HCT116 (cell line): Measurements from ENCODE around the gene VAV1. TPM values are rescaled to one million over a fixed set of nuclear protein-coding genes. Genes with fewer than 3 reads are reported as not detected.

Source experiments
- ATAC-seq: fragments of 200-7000 bp; cut with Tn5 transposase; 2 replicates; pipeline ENCODE4 v1.9.1; 2020; ENCODE audit warnings: mild to moderate bottlenecking, moderate library complexity
- BruUV-seq: library from RNA; stranded (reverse); fragments of 400-500 nt; replicated peaks from 2 replicates; lab custom pipeline; 2021; lab: Mats Ljungman, UMichigan
- CTCF ChIA-PET: fragments of 300-600 bp; sonication (Branson Sonifier 250); formaldehyde crosslinking; loops from one replicate; lab custom pipeline; 2021; ENCODE audit warnings: antibody characterized with exemption; lab: Charles Lee
- POLR2A ChIA-PET: fragments of 300-600, 350-600 bp; sonication (Branson Sonifier 250); formaldehyde crosslinking; loops from one replicate; lab custom pipeline; 2021; ENCODE audit warnings: antibody characterized with exemption; lab: Charles Lee
- RAD21 ChIA-PET, 2 experiments: fragments of 300-600 bp; sonication (Branson Sonifier 250); formaldehyde crosslinking; loops; one replicate each; lab custom pipeline; 2023; ENCODE audit warnings: low total read pairs in 2 of 2; ENCODE audit not compliant: uncharacterized antibody in 2 of 2, unreplicated experiment in 2 of 2, low non-redundant PET in 1 of 2; lab: Charles Lee
- DNase-seq: peaks from one replicate; pipeline ENCODE4 v3.0.0-alpha.2; 2010; ENCODE audit warnings: low read depth, low spot score
- H2AFZ ChIP-seq: fragments of 200-600 bp; shearing (Covaris generic), sonication (generic); 2 replicates; pipeline ENCODE4 v1.6.1; 2017; ENCODE audit warnings: low read depth, mixed run types, mixed read lengths, antibody characterized with exemption, low read length; ENCODE audit not compliant: poor library complexity, severe bottlenecking
- H3K27ac ChIP-seq: 2 replicates; pipeline ENCODE4 v1.5.1; 2012; ENCODE audit warnings: low read depth, low read length
- H3K27me3 ChIP-seq: fragments of 200-600 bp; sonication (generic); 2 replicates; pipeline ENCODE4 v1.6.1; 2016; ENCODE audit warnings: mixed run types, low read length, mixed read lengths; ENCODE audit not compliant: insufficient read depth
- H3K36me3 ChIP-seq, 2 experiments: fragments of 200-500 bp in 1 of 2; fragments of 200-600 bp in 1 of 2; sonication (Bioruptor generic) in 1 of 2; sonication (generic) in 1 of 2; 2 replicates each; pipeline versions ENCODE4 v1.5.1 to v1.6.1; 2014 to 2016; ENCODE audit warnings: low read length in 2 of 2, inconsistent platforms in 1 of 2, mixed read lengths in 1 of 2, mixed run types in 1 of 2; ENCODE audit not compliant: insufficient read depth in 2 of 2, control insufficient read depth in 1 of 2
- H3K4me1 ChIP-seq, 2 experiments: fragments of 200-600 bp in 1 of 2; sonication (generic) in 1 of 2; 2 replicates each; pipeline versions ENCODE4 v1.5.1 to v1.6.1; 2012 to 2017; ENCODE audit warnings: low read length in 2 of 2, inconsistent platforms in 1 of 2, mild to moderate bottlenecking in 1 of 2, mixed read lengths in 1 of 2, mixed run types in 1 of 2, moderate library complexity in 1 of 2; ENCODE audit not compliant: insufficient read depth in 2 of 2, control insufficient read depth in 1 of 2
- H3K4me2 ChIP-seq: fragments of 200-600 bp; sonication (generic); 2 replicates; pipeline ENCODE4 v1.6.1; 2017; ENCODE audit warnings: mixed run types, low read length, mixed read lengths
- H3K4me3 ChIP-seq, 2 experiments: fragments of 200-600 bp in 1 of 2; sonication (generic) in 1 of 2; replicated peaks in 1 of 2; 2 replicates each; pipeline ENCODE4 v1.5.1; 2011 to 2016; ENCODE audit warnings: low read length in 2 of 2, control low read depth in 1 of 2, low read depth in 1 of 2, mild to moderate bottlenecking in 1 of 2, mixed read lengths in 1 of 2, mixed run types in 1 of 2
- H3K79me2 ChIP-seq: fragments of 200-600 bp; sonication (generic); 2 replicates; pipeline ENCODE4 v1.6.1; 2017; ENCODE audit warnings: mild to moderate bottlenecking, mixed run types, low read length, moderate library complexity, mixed read lengths; ENCODE audit not compliant: insufficient read depth
- H3K9ac ChIP-seq: fragments of 200-600 bp; sonication (generic); 2 replicates; pipeline ENCODE4 v1.6.1; 2016; ENCODE audit warnings: low read length, mixed read lengths
- H3K9me2 ChIP-seq: fragments of 200-600 bp; sonication (generic), shearing (Covaris generic); 2 replicates; pipeline ENCODE4 v1.6.1; 2017; ENCODE audit warnings: mixed run types, mild to moderate bottlenecking, moderate library complexity; ENCODE audit not compliant: insufficient read depth
- H3K9me3 ChIP-seq, 2 experiments: fragments of 200-500 bp in 1 of 2; fragments of 200-600 bp in 1 of 2; sonication (Bioruptor generic) in 1 of 2; sonication (generic) in 1 of 2; 2 replicates each; pipeline ENCODE4 v1.6.1; 2014 to 2017; ENCODE audit warnings: low read length in 2 of 2, mixed read lengths in 2 of 2, inconsistent platforms in 1 of 2, low read depth in 1 of 2, mild to moderate bottlenecking in 1 of 2, mixed run types in 1 of 2, moderate library complexity in 1 of 2; ENCODE audit not compliant: control insufficient read depth in 1 of 2, insufficient read depth in 1 of 2
- H4K20me1 ChIP-seq: fragments of 200-600 bp; sonication (generic), shearing (Covaris generic); 2 replicates; pipeline ENCODE4 v1.6.1; 2017; ENCODE audit warnings: mixed run types, mild to moderate bottlenecking, moderate library complexity; ENCODE audit not compliant: insufficient read depth
- ATF3 ChIP-seq: IDR thresholded peaks from 2 replicates; pipeline ENCODE4 v1.6.1; 2012
- CBX3 ChIP-seq: IDR thresholded peaks from 2 replicates; pipeline ENCODE4 v1.6.1; 2012; ENCODE audit warnings: low read depth
- CTCF ChIP-seq, 3 experiments: fragments of 200-600 bp in 1 of 3; sonication (generic) in 1 of 3; IDR thresholded peaks in 2 of 3; conservative IDR thresholded peaks in 1 of 3; 2 replicates each; pipeline ENCODE4 v1.5.1; 2012 to 2017; ENCODE audit warnings: low read depth in 2 of 3, low read length in 2 of 3, antibody characterized with exemption in 1 of 3, borderline replicate concordance in 1 of 3, control low read depth in 1 of 3, mild to moderate bottlenecking in 1 of 3, mixed read lengths in 1 of 3, mixed run types in 1 of 3, moderate library complexity in 1 of 3; ENCODE audit not compliant: insufficient read depth in 1 of 3
- ELF1 ChIP-seq: IDR thresholded peaks from 2 replicates; pipeline ENCODE4 v1.6.1; 2012; ENCODE audit warnings: low read depth, borderline replicate concordance
- EZH2phosphoT487 ChIP-seq: fragments of 200-600 bp; IDR thresholded peaks from 2 replicates; pipeline ENCODE4 v1.6.1; 2018; ENCODE audit warnings: antibody characterized with exemption, borderline replicate concordance
- FOSL1 ChIP-seq: IDR thresholded peaks from 2 replicates; pipeline ENCODE4 v1.6.1; 2012; ENCODE audit warnings: low read depth
- JUND ChIP-seq: IDR thresholded peaks from 2 replicates; pipeline ENCODE4 v1.6.1; 2012
- MAX ChIP-seq: IDR thresholded peaks from 2 replicates; pipeline ENCODE4 v1.6.1; 2012
- POLR2A ChIP-seq: IDR thresholded peaks from 2 replicates; pipeline ENCODE4 v1.7.0; 2011; ENCODE audit warnings: borderline replicate concordance; ENCODE audit not compliant: insufficient read depth, insufficient read length; ENCODE audit errors: extremely low read depth
- RAD21 ChIP-seq: IDR thresholded peaks from 2 replicates; pipeline ENCODE4 v1.6.1; 2012; ENCODE audit warnings: low read depth, mild to moderate bottlenecking
- REST ChIP-seq: IDR thresholded peaks from 2 replicates; pipeline ENCODE4 v1.6.1; 2012; ENCODE audit warnings: low read depth
- SIN3A ChIP-seq: IDR thresholded peaks from 2 replicates; pipeline ENCODE4 v1.6.1; 2012; ENCODE audit warnings: low read depth
- YY1 ChIP-seq: IDR thresholded peaks from 2 replicates; pipeline ENCODE4 v1.6.1; 2011; ENCODE audit warnings: low read length, low read depth, moderate library complexity, mild to moderate bottlenecking; ENCODE audit not compliant: insufficient replicate concordance; ENCODE audit errors: extremely low read depth
- ZBTB33 ChIP-seq: IDR thresholded peaks from 2 replicates; pipeline ENCODE4 v1.6.1; 2011; ENCODE audit warnings: mild to moderate bottlenecking, low read length, moderate library complexity; ENCODE audit not compliant: insufficient replicate concordance; ENCODE audit errors: extremely low read depth
- ZFX ChIP-seq: fragments of 450-650 bp; IDR thresholded peaks from 2 replicates; pipeline ENCODE4 v1.6.1; 2017
- ZNF274 ChIP-seq: fragments of 200-500 bp; sonication (Bioruptor generic); IDR thresholded peaks from 2 replicates; pipeline ENCODE4 v1.6.1; 2014; ENCODE audit warnings: mild to moderate bottlenecking, low read depth, low read length, inconsistent platforms
- intact Hi-C: fragments of 100-400 bp; cut with micrococcal nuclease; formaldehyde crosslinking; loops from 2 replicates; pipeline ENCODE4 v1.10.0; 2022
- total RNA-seq: library from RNA; stranded (reverse); gene quantifications from one replicate; pipeline ENCODE4 v1.2.1, GENCODE V29; 2021; ENCODE audit not compliant: unreplicated experiment

The VAV1 gene
- total RNA-seq, 1 experiment from 2014 or later, result 20.6 TPM

GRCh38 chr19:6728346-6728745, 44.2 kb upstream of the VAV1 start:
- H2AFZ ChIP-seq, result no peak overlapping the region
- TF ChIP-seq JUND (no peak), YY1 (no peak), POLR2A (no peak), ZFX (no peak), SIN3A (no peak), ZBTB33 (no peak), EZH2phosphoT487 (no peak), FOSL1 (no peak), MAX (no peak), ZNF274 (no peak), ATF3 (no peak), ELF1 (no peak), REST (no peak), RAD21 (no peak), CTCF (IDR thresholded peaks at IDR 0.05 in 2 of 3, conservative IDR thresholded peaks at IDR 0.05 in 1 of 3; ENCODE audit: borderline replicate concordance in 1 of 3, insufficient read depth in 1 of 3, low read depth in 2 of 3, low read length in 2 of 3) (no peak), CBX3 (no peak)
- TF ChIP-seq, all 23 proteins: peak for 0
- Histone ChIP-seq H3K36me3 (no peaks in the 10 kb centered on the region; a peak in 2 of 4 replicates), H3K4me2 (no peak overlapping the region), H3K4me1 (peaks cover 2 to 16% of the 10 kb centered on the region in 2 experiments; a peak in 3 of 4 replicates), H3K9me2 (no peaks in the 10 kb centered on the region), H3K9ac (no peak overlapping the region), H3K9me3 (no peaks in the 10 kb centered on the region), H3K79me2 (no peaks in the 10 kb centered on the region), H4K20me1 (no peaks in the 10 kb centered on the region), H3K27me3 (no peaks in the 10 kb centered on the region), H3K27ac (no peak overlapping the region; the same call in 1 of the 2 replicates), H3K4me3 (no peak overlapping the region)
- intact Hi-C loops, result no loop called here
- ChIA-PET CTCF (no interaction called here), RAD21 (no interaction called here), POLR2A (no interaction called here)
- DNase-seq (no peak), ATAC-seq (no peak)
- BruUV-seq, result no TSS peak
